ENCODE measurements around the gene ZDHHC14.
A peak's percentile ranks its signal among the peaks of the same experiment; 100 is the strongest.

Gene ZDHHC14

DNA sequence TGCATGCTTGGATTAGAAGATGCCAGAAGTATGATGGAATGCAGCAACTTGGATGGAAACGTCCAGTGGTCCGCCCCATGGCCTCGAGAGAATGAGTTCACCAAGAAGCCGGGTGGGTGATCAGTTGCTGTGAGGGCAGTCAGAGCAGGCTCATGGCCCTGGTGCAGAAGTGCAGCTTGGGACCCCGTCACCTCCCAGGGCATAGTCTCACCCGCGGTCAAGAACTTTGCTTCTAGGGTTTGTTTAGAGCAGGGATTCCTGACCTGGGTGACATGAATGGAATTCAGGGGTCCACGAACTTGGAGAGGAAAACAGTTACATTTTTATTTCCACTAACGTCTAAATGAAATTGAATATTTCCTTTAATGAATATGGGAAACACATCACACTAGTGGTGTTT lies 225.5 kb downstream of the ZDHHC14 start:
- Mint-ChIP-seq H3K4me1 (no peaks in the 10 kb centered on the region), H3K36me3 (no peaks in the 10 kb centered on the region)

GRCh38 chr6:157607317-157608109 lies 226.5 kb downstream of the ZDHHC14 start:
- Mint-ChIP-seq H3K9me3 (no peaks in the 10 kb centered on the region), H3K4me3 (no peak overlapping the region), H3K27ac (no peak overlapping the region), H3K36me3 (no peaks in the 10 kb centered on the region), H3K27me3 (no peaks in the 10 kb centered on the region), H3K4me1 (no peaks in the 10 kb centered on the region)

More for the DNA sequence above, 225.5 kb downstream of the ZDHHC14 start:
- Mint-ChIP-seq H3K27me3 (no peaks in the 10 kb centered on the region), H3K27ac (no peak overlapping the region), H3K9me3 (no peaks in the 10 kb centered on the region), H3K4me3 (no peak overlapping the region)

GRCh38 chr6:157608221-157609075 lies 227.5 kb downstream of the ZDHHC14 start:
- H3K4me3 Mint-ChIP-seq, result no peak overlapping the region
- H3K4me1 Mint-ChIP-seq, result no peaks in the 10 kb centered on the region
- peak overlapping the region; percentile 36 for H3K27ac Mint-ChIP-seq
- no peaks in the 10 kb centered on the region for H3K9me3 Mint-ChIP-seq
- H3K36me3 Mint-ChIP-seq, result no peaks in the 10 kb centered on the region
- H3K27me3 Mint-ChIP-seq, result no peaks in the 10 kb centered on the region

GRCh38 chr6:157609117-157609516 lies 228.1 kb downstream of the ZDHHC14 start:
- Mint-ChIP-seq H3K9me3 (no peaks in the 10 kb centered on the region), H3K4me3 (no peak overlapping the region), H3K36me3 (no peaks in the 10 kb centered on the region), H3K27me3 (no peaks in the 10 kb centered on the region), H3K27ac (no peak overlapping the region), H3K4me1 (no peaks in the 10 kb centered on the region)

GRCh38 chr6:157609556-157609955 lies 228.6 kb downstream of the ZDHHC14 start:
- H3K4me1 Mint-ChIP-seq, result no peaks in the 10 kb centered on the region
- no peaks in the 10 kb centered on the region for H3K36me3 Mint-ChIP-seq
- H3K9me3 Mint-ChIP-seq, result no peaks in the 10 kb centered on the region
- no peak overlapping the region for H3K4me3 Mint-ChIP-seq
- H3K27ac Mint-ChIP-seq, result no peak overlapping the region
- no peaks in the 10 kb centered on the region for H3K27me3 Mint-ChIP-seq

GRCh38 chr6:157610451-157610999 lies 229.5 kb downstream of the ZDHHC14 start:
- no peaks in the 10 kb centered on the region for H3K27me3 Mint-ChIP-seq
- H3K9me3 Mint-ChIP-seq, result no peaks in the 10 kb centered on the region
- H3K4me3 Mint-ChIP-seq, result no peak overlapping the region
- no peaks in the 10 kb centered on the region for H3K36me3 Mint-ChIP-seq
- H3K27ac Mint-ChIP-seq, result no peak overlapping the region
- H3K4me1 Mint-ChIP-seq, result no peaks in the 10 kb centered on the region

GRCh38 chr6:157611406-157611805 lies 230.4 kb downstream of the ZDHHC14 start:
- H3K27ac Mint-ChIP-seq, result no peak overlapping the region
- no peak overlapping the region for H3K4me3 Mint-ChIP-seq
- H3K4me1 Mint-ChIP-seq, result no peaks in the 10 kb centered on the region
- H3K9me3 Mint-ChIP-seq, result no peaks in the 10 kb centered on the region
- H3K36me3 Mint-ChIP-seq, result no peaks in the 10 kb centered on the region
- H3K27me3 Mint-ChIP-seq, result no peaks in the 10 kb centered on the region

- H3K27me3 Mint-ChIP-seq, result no peaks in the 10 kb centered on the region
- no peaks in the 10 kb centered on the region for H3K4me1 Mint-ChIP-seq
- H3K4me3 Mint-ChIP-seq, result no peak overlapping the region
- no peak overlapping the region for H3K27ac Mint-ChIP-seq
- no peaks in the 10 kb centered on the region for H3K36me3 Mint-ChIP-seq
- no peaks in the 10 kb centered on the region for H3K9me3 Mint-ChIP-seq
Measured at GRCh38 chr6:157613011-157613522, 232.1 kb downstream of the ZDHHC14 start.

DNA sequence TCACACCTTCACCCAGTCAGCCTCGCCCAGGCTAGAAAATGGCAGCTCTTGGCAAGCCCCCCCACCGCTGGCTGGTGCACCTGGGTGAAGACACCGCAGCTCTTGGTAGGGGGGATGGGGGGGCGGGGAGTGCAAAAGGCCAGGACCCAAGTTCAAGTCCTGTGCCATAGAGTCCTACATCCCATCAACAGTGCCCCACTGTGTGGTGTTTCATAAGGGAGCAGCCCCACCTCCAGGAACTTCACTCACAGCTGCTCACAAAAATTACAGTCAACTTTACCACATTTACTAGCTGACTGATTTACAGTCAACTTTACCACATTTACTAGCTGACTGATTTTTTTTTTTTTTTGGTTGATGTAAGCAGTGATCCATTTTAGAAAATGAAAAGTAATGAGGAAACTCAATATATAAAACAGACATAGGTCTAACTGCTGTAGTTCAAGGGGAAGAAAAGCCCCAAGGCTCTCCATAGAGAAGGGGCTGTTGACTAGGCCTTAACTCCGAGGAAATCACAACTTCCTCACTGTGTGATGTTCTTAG lies 233.1 kb downstream of the ZDHHC14 start:
- Mint-ChIP-seq H3K27ac (no peak overlapping the region), H3K36me3 (no peaks in the 10 kb centered on the region), H3K9me3 (no peaks in the 10 kb centered on the region), H3K27me3 (no peaks in the 10 kb centered on the region), H3K4me3 (no peak overlapping the region), H3K4me1 (no peaks in the 10 kb centered on the region)

- H3K27me3 Mint-ChIP-seq, result no peaks in the 10 kb centered on the region
- H3K4me1 Mint-ChIP-seq, result no peaks in the 10 kb centered on the region
- no peak overlapping the region for H3K27ac Mint-ChIP-seq
- H3K36me3 Mint-ChIP-seq, result no peaks in the 10 kb centered on the region
- H3K9me3 Mint-ChIP-seq, result no peaks in the 10 kb centered on the region
- H3K4me3 Mint-ChIP-seq, result no peak overlapping the region
Measured at GRCh38 chr6:157615420-157615769, 234.4 kb downstream of the ZDHHC14 start.

GRCh38 chr6:157615951-157616350 lies 235.0 kb downstream of the ZDHHC14 start:
- H3K4me3 Mint-ChIP-seq, result no peak overlapping the region
- no peaks in the 10 kb centered on the region for H3K36me3 Mint-ChIP-seq
- no peaks in the 10 kb centered on the region for H3K9me3 Mint-ChIP-seq
- no peaks in the 10 kb centered on the region for H3K4me1 Mint-ChIP-seq
- H3K27ac Mint-ChIP-seq, result no peak overlapping the region
- H3K27me3 Mint-ChIP-seq, result no peaks in the 10 kb centered on the region

- Mint-ChIP-seq H3K4me1 (no peaks in the 10 kb centered on the region), H3K27ac (no peak overlapping the region), H3K27me3 (no peaks in the 10 kb centered on the region), H3K9me3 (no peaks in the 10 kb centered on the region), H3K4me3 (no peak overlapping the region), H3K36me3 (no peaks in the 10 kb centered on the region)
Measured at GRCh38 chr6:157620944-157621343, 240.0 kb downstream of the ZDHHC14 start.

- no peaks in the 10 kb centered on the region for H3K4me1 Mint-ChIP-seq
- H3K27ac Mint-ChIP-seq, result no peak overlapping the region
- H3K36me3 Mint-ChIP-seq, result no peaks in the 10 kb centered on the region
- no peaks in the 10 kb centered on the region for H3K27me3 Mint-ChIP-seq
- no peak overlapping the region for H3K4me3 Mint-ChIP-seq
- no peaks in the 10 kb centered on the region for H3K9me3 Mint-ChIP-seq
Measured at GRCh38 chr6:157621406-157621805, 240.4 kb downstream of the ZDHHC14 start.

DNA sequence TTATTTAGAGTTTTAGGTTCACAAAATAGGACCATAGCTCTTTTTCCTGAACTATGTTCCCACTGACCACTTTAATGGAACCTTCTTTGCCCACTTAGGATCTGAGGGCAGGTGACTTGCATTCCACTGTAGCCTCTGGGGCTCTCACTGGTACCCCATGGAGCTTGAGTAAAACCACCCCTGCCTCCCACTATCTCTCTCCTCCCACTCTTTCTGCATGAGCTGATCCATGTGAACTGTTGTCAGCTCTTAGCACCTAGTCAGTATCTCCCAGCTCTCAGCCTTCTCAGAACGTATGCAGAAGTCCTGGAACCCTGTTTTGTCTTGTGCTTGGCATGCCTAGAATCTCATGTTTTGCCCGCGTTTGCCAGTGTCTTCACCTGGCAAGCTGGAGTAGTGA lies 241.4 kb downstream of the ZDHHC14 start:
- Mint-ChIP-seq H3K27me3 (no peaks in the 10 kb centered on the region), H3K4me3 (no peak overlapping the region), H3K4me1 (no peaks in the 10 kb centered on the region), H3K9me3 (no peaks in the 10 kb centered on the region), H3K27ac (no peak overlapping the region), H3K36me3 (no peaks in the 10 kb centered on the region)

DNA sequence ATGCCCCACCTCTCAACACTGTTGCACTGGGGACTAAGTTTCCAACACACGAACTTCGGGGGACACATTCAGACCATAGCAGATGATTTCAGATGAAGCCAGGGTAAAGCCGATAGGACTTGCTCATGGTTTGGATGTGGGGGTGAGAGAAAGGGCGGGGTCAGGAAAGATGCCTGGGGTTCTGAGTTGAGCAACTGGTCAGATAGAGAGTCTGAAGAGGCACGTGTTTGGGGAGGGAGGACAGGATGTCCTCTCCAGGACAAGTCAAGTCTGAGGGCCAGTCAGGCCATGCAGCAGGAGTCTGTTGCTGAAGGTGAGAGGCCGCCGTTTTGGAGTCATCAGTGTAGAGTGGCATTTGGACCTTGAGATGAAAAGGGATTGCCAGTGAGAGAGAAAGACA lies 244.1 kb downstream of the ZDHHC14 start:
- Mint-ChIP-seq H3K4me1 (peaks cover 8% of the 10 kb centered on the region), H3K4me3 (no peak overlapping the region), H3K36me3 (no peaks in the 10 kb centered on the region), H3K9me3 (no peaks in the 10 kb centered on the region), H3K27me3 (no peaks in the 10 kb centered on the region), H3K27ac (no peak overlapping the region)

DNA sequence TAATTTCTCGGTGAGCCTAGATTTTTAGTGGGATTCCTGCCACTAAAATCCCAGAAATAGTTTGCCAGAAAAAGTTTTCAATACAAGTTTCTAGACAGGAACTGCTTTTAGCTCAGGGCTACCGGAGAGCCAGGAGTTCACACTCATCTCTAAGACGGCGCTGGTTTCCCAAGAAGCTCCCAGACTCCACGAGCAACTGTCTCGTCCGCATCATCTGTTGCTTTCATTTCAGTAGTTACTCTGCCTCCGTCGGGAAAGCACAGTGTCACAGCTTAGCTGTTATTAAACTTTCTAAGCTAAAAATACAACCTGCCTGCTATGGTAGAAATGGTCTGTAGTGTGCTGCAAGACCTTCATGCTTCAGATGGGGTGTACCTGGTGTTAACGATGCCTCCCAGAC lies 244.8 kb downstream of the ZDHHC14 start:
- no peaks in the 10 kb centered on the region for H3K27me3 Mint-ChIP-seq
- H3K4me3 Mint-ChIP-seq, result no peak overlapping the region
- no peaks in the 10 kb centered on the region for H3K36me3 Mint-ChIP-seq
- H3K27ac Mint-ChIP-seq, result no peak overlapping the region
- no peaks in the 10 kb centered on the region for H3K9me3 Mint-ChIP-seq
- H3K4me1 Mint-ChIP-seq, result peaks cover 8% of the 10 kb centered on the region

Data from activated naive CD4-positive, alpha-beta T cell treated with anti-CD3 and anti-CD28 coated beads, Interleukin-2, amount 50 U/mL, for 24 hours (primary cell).